Brain microvascular endothelial cell (primary cell): ENCODE data around the gene CD82.

Source experiments
- DNase-seq: peaks from one replicate; pipeline ENCODE4 v3.0.0-alpha.2; 2020
- H3K27ac ChIP-seq: fragments of 250-450 bp; sonication (Bioruptor Pico); 2 replicates; pipeline ENCODE4 v1.5.1; 2020; ENCODE audit warnings: mild to moderate bottlenecking, moderate library complexity
- H3K27me3 ChIP-seq: fragments of 250-450 bp; sonication (Bioruptor Pico); replicated peaks from 2 replicates; pipeline ENCODE4 v1.5.1; 2020; ENCODE audit warnings: mild to moderate bottlenecking
- H3K36me3 ChIP-seq: fragments of 250-450 bp; sonication (Bioruptor Pico); replicated peaks from 2 replicates; pipeline ENCODE4 v1.5.1; 2020; ENCODE audit warnings: mild to moderate bottlenecking
- H3K4me3 ChIP-seq: 2 replicates; pipeline ENCODE4 v1.5.1; 2011; ENCODE audit warnings: low read depth, mild to moderate bottlenecking, control low read depth, low read length, moderate library complexity
- in situ Hi-C: cut with HindIII; loops from 2 replicates; pipeline ENCODE4 v1.10.0; 2017; ENCODE audit warnings: low sequenced_read_pairs, low pct_ligation_motif_present
- TF ChIP-seq, protein P1 (sequence below): IDR thresholded peaks from 2 replicates; pipeline ENCODE4 v1.5.1; 2011; ENCODE audit warnings: low read depth, mild to moderate bottlenecking, moderate library complexity, low read length, control low read depth, inconsistent platforms; ENCODE audit errors: missing control alignments

CD82 gene

GRCh38 chr11:44575288-44575672 is 9.8 kb downstream of the CD82 start:
- TF ChIP-seq, protein P1, sequence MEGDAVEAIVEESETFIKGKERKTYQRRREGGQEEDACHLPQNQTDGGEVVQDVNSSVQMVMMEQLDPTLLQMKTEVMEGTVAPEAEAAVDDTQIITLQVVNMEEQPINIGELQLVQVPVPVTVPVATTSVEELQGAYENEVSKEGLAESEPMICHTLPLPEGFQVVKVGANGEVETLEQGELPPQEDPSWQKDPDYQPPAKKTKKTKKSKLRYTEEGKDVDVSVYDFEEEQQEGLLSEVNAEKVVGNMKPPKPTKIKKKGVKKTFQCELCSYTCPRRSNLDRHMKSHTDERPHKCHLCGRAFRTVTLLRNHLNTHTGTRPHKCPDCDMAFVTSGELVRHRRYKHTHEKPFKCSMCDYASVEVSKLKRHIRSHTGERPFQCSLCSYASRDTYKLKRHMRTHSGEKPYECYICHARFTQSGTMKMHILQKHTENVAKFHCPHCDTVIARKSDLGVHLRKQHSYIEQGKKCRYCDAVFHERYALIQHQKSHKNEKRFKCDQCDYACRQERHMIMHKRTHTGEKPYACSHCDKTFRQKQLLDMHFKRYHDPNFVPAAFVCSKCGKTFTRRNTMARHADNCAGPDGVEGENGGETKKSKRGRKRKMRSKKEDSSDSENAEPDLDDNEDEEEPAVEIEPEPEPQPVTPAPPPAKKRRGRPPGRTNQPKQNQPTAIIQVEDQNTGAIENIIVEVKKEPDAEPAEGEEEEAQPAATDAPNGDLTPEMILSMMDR = no peak
- H3K4me3 ChIP-seq = no peak overlapping the region
- H3K27me3 ChIP-seq = no peaks in the 10 kb centered on the region
- H3K27ac ChIP-seq = peak overlapping the region; percentile 96
- peak; percentile 77 for DNase-seq
- in situ Hi-C loops = no loop called here
- no peaks in the 10 kb centered on the region for H3K36me3 ChIP-seq

DNA sequence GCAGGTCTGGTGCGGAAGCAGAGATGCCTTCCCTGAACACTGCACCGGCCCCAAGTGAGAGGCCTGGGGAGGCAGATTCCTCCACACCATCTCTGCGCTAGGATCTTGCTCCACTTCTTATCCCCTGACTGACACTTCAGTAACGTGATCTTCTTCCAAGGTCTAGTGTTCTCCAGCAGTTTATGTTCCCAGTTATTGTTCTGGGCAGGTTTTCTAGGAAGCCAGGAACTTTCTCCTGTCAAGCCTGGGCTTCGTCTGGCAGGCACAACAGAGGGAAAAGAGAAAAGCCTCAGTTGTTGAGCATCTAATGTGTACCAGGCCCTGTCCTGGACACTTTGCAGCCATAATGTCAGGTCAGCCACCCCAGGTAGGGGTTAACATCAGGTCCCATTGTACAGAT is 10.5 kb downstream of the CD82 start:
- peak overlapping the region; percentile 96 for H3K27ac ChIP-seq
- no peaks in the 10 kb centered on the region for H3K27me3 ChIP-seq
- in situ Hi-C loops = no loop called here
- H3K36me3 ChIP-seq = no peaks in the 10 kb centered on the region
- no peak overlapping the region for H3K4me3 ChIP-seq
- DNase-seq = no peak
- TF ChIP-seq, protein P1 = no peak

DNA sequence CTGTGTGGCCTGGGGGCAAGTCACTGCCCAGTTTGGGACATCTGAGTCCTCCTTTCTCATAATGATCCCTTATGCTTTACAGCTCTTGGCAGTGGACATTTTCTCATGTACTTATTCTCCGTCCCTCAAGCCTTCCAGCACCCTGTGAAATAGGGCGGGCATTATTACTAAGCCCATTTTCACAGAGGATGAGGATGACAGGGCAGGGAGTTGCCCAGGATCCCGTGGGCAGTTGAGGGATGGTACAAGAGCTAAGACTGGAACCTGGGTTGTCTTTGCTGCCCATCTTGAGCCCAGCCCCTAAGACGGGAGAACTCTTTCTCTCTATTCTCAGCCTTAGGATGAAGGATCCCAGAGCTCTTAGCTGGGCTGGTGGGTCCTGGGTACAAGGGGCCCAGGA is 11.2 kb downstream of the CD82 start:
- Histone ChIP-seq H3K27me3 (no peaks in the 10 kb centered on the region), H3K4me3 (no peak overlapping the region), H3K36me3 (no peaks in the 10 kb centered on the region), H3K27ac (no peak overlapping the region)
- in situ Hi-C loops = no loop called here
- TF ChIP-seq, protein P1 = no peak
- no peak for DNase-seq

- Histone ChIP-seq H3K27me3 (no peaks in the 10 kb centered on the region), H3K27ac (no peak overlapping the region), H3K36me3 (peaks cover 1% of the 10 kb centered on the region), H3K4me3 (no peak overlapping the region)
- in situ Hi-C loops = no loop called here
- TF ChIP-seq, protein P1 = no peak
- no peak for DNase-seq
Observed at GRCh38 chr11:44577231-44577830, 11.9 kb downstream of the CD82 start.

- no peak for DNase-seq
- in situ Hi-C loops = no loop called here
- Histone ChIP-seq H3K27me3 (no peaks in the 10 kb centered on the region), H3K27ac (no peak overlapping the region), H3K36me3 (peaks cover 6% of the 10 kb centered on the region), H3K4me3 (no peak overlapping the region)
- TF ChIP-seq, protein P1 = no peak
Observed at GRCh38 chr11:44578279-44578678, 12.8 kb downstream of the CD82 start.

DNA sequence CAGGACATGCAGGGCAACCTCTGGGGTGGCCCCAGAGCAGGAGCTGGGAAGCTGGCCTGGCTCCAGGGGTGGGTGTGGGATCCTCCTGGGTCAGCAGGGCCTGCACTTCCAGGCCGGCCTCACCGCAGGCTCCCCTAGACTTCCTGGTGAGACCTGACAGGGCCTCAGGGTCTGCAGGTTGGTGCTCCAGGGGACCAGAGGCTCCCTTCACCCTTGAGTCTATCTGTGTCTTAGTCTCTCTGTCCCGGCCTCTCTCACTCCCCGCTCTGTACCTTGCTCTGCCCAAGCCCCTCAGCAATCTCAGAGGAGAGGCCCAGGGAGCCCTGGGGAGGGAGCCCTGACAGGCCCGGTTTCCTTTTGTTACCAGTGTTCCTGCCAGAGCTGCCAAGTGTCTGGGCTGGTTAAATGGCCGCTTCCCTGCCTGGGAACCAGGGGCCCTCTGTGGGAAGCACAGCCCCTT is 13.9 kb downstream of the CD82 start:
- in situ Hi-C loops = no loop called here
- DNase-seq = no peak
- no peaks in the 10 kb centered on the region for H3K27me3 ChIP-seq
- TF ChIP-seq, protein P1 = no peak
- H3K4me3 ChIP-seq = no peak overlapping the region
- H3K36me3 ChIP-seq = peaks cover 6% of the 10 kb centered on the region
- H3K27ac ChIP-seq = no peak overlapping the region
